GM21619 (cell line): ENCODE data around the gene SHB.

Source experiments
- ATAC-seq: cut with Tn5 transposase; IDR thresholded peaks from one replicate; pipeline ENCODE4 v1.9.1; 2021; ENCODE audit not compliant: unreplicated experiment

The SHB gene

DNA sequence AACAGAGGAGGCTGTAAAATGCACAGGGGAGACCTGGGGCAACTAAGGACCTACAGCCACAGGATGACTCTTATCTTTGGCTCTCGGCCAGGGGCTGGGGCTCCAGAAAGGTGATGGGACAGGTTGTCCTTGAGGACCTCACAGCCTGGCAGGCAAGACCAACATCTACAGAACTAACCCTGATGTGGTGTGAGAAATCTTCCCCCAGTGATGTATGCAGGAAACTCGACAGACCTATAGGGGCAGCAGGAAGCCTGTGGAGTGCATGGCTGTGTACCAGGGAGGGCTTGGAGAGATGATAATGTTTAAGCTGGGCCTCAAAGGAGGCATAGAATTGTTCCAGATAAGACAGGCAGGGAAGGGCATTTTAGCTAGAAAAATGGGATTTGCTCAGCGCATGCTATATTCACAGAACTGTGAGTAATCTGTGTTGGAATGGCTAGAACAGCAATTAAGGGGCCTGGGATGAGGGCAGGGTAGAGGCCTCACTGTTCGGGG lies 96.6 kb downstream of the SHB start:
- ATAC-seq, result no peak

DNA sequence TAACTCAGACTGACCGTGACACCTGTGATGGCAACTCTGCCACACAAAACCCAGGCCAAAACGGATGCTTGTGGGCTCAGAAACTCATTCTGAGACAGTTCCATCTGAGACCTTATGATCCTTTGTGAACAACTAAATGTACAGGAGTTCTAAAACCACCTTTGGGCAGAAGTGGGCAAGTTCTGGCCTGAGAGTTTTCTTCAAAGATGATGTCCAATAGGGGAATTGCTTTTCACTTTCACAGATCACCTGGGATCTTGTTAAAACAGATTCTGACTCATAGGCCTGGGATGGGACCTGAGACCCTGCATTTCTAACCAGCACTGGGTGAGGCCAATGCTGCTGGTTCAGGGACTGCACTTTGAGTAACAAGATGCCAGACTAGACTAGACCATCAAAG lies 97.3 kb downstream of the SHB start:
- no peak for ATAC-seq

DNA sequence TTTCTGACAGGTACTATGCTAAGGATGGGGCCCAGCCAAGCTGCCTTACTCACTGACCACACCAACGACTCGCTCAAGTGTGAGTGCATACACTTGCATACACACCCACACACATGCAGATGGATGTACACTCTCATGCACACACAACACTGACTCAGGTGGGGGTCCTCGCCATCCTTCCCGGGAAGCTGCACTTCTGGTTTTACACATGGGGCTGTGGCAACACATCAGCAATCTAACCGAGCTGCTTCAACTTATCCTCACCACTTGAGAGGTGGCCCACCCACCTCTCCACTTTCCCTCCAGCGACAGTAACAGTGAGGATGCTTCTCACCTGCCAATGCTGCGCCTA lies 97.9 kb downstream of the SHB start:
- no peak for ATAC-seq

DNA sequence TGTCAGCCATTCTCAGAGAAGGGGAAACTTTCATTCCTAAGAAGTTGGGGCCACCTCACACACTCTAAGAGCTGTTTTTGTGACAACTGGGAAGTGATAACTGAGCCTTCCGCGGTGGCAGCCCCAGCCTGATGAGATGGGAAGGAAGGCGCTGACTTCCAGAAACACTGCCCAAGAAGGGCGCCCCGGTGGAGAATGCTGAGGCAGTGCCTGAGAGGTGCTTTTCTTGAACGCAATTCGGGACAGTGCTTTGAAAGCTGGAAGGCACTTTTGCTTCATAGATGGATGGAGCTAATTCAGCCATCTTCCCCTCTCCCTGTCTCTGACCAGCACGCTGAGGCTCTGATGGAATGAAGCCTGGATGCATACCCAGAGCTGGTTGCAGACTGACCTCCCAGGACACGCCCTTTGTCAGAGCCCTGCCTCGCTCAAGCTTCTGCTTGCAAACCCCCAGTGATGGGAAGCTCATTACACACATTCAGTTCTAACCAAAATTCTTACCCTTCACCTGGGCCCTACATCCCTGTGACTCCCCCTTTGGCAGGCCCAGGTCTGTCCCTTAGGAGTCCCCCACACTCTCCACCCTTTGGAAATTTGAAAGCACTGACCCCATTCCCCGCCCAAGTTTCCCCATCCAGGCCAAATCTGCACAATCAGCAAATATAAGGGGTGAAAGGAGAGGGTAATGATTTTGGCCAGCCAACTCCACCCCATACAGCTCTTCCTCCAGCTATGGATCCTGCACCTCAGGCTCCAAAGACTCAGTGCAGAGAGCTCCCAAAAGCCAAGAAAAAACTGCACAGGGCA lies 98.5 kb downstream of the SHB start:
- ATAC-seq, result no peak

DNA sequence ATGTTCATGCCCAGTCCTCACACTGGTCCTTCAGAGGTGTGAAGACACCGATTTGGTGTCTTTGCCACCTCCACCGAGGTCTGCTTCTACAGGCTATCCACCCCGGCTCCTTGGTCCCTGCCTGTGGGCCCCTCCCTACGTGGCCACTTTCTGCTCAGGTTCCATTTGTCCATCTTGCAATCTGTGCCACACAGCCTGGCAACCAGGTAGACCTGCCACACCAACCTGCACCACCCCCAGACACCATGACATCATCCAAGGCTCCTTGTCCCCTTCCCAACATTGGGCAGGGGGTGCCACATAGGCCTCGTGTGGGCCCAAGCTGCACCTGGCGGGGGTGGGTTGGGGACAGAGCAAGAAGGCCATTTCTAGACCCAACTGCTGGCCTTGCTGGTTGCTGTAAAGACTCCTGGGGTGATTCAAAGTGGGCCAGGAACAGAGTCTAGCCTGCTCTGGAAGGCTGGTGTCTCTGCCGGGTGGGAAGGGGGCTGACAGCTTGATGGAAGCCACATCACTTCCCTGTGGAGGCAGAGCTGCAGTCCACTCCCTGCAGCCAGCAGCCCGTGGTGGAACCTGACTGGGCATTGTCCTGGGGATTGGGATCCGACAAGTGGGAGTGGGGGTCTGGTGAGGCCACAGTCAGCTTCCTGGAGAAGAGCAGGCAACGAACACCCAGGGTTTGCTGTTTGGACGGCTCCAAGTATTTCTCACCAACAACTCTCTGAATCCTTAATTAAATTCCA lies 99.3 kb downstream of the SHB start:
- ATAC-seq, result no peak

DNA sequence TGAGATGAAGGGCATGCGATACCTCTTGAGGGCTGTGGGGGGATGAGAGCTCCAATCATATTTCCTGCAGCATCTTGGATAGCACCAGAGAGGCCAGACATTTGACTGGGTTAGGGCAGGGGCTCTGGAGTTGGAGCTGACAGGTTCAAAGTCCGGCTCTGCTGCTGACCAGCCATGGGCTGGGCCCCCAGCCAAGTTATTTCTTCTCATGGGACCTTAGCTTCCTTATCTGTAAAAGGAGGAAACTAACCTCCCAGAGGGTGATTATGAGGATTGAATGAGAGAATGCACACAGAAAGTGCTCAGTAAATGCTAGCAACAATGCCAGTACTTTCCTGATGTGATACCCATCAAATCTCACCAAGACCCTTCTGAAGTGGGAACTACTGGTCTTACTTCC lies 99.9 kb downstream of the SHB start:
- ATAC-seq, result no peak

DNA sequence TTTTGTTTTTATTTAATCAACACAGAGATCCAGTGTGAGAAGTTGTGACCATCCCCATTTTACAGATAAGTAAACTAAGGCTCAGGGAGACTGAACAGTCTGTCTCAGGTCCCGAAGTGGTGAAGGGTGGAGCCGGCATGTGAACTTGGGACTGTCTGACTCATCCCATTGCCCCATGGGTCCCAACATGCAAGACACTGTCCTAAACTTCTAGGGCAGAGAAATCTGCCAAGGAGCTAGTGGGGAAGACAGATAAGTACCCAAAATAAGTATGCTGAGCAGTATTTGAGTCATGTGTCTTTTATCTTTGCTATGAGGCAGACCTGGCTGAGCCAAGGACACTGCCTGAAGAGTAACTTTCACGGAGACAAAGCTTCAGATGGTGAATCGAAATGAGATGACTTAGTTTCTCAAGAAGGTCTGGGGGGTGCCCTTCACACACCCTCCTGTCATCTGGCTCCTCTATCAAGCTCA lies 100.8 kb downstream of the SHB start:
- no peak for ATAC-seq

DNA sequence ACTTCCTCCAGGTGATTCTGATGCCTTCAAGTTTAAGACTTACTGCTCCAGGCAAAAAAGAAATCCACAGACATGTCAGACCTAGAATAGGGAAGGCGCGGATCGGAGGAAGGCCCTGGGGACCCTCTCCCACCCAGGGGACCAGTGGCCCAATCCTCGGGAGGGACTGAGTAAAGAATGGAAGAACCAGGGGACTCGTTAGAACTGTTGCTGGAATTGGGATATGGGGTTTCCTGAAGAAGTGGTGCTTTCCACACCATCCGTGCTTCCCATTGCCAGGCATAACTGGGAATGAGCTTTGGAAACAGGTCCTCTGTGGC lies 101.3 kb downstream of the SHB start:
- no peak for ATAC-seq

DNA sequence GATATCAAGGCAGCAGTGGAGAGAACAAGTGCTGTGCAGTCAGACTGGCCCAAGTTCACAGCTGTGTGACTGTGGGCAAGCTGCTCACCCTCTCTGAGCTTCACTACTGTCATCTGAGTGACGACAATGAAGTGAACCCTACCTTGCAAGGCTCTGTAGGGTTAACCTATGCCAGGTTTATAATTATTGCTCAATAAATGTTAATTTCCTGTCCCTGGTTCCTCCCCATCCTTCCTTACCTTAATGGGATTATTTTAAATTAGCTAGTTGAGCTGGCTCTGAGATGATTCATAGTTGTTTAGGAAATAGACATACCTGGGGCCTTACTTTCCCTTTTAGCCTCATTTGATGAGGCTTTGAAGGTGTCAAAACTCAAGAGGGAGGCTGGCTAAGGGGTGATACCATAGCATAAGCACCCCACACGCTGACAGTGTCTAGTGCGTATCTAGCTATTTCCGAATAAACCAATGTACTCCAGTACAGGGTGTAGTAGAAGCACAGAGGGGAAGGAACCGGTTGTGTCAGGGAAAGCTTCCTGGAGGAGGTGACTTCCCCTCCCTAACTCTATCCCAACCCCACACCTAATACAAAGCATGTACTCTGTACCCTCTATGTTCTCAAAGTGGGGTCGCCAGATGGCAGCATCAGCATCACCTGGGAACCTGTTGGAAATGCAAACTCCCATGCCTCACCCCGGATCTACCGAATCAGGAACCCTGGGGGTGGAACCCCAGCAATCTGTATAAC lies 101.8 kb downstream of the SHB start:
- ATAC-seq, result no peak

DNA sequence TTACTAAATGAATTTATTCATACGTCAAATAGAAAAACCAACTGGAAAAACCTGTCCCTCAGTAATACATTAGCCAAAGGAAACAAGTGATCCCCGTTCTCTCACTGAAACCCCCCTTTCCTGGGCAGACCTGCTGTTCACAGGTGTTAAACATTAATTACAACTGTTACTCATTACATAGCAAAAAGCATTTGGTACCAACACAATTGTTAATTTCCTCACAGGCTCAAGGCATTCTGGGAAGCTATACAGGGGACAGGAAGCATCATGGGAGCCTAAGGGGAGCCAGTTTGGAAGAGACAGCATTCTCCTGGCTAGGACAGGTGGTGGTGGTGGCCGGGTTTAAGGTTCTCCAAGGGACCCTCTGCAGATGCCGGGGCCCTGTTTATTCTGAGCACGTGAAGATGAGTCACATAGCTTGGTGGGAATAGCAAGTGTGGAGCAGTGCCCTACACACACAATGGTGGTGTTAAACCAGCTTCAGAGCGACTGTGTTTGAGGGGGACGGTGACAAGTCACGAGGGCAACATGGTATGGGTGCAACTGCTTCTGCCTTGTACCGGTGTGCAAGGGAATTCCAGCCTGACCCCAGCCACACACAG lies 102.5 kb downstream of the SHB start:
- ATAC-seq, result peak; percentile 49

DNA sequence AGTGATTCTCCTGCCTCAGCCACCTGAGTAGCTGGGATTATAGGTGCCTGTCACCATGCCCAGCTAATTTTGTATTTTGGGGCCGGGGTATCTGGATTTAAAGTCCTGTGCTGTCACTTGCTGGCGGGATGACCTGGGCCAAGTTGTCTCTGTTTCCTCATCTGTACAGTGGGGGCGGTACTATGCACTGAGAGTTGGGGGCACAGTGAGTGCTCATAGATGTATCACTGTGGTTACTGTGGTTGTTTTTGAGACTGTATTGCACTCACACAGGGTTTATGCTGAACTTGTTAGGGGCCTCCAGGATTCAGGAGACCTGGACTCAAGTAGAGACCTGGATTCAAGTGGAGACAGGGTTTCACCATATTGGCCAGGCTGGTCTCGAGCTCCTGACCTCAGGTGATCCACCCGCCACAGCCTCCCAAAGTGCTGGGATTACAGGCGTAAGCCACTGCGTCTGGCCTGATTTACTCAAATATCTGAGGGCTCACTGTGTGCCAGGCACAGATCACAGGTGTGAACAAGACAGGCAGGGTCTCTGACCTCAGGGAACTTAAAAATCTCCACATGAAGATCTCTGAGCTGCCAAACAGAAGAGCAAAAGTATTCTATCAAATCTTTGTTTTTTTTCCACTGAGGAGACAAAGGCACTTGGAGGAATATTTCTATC lies 103.2 kb downstream of the SHB start:
- ATAC-seq, result peak; percentile 71

DNA sequence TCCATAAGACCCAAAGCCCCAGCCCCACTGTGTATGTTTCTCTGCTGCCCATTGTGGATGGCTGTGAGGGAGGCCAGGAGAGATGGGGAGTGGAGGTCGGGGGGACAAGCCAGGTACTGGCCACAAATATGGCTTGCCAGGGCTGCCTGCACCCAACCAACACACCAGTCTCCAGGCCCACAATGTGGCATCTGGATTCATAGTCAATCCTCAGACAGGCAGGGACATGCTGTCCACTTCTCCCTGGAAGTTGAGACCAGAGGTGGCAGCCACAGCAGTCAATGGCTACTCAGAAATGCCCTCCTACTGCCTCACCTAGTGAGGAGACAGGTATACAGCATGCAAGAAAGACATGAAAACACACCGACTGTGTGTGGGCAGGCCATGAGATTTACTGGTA lies 103.9 kb downstream of the SHB start:
- ATAC-seq, result no peak

DNA sequence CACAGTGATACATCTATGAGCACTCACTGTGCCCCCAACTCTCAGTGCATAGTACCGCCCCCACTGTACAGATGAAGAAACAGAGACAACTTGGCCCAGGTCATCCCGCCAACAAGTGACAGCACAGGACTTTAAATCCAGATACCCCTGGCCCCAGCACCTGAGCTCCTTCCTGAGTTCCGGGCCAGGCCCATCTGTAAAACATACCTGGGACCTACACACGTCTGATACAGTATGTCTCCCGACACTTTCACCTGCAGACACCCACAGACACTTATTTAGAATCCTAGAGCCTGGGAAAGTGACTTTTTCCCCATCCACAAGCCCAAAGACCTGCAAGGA lies 104.3 kb downstream of the SHB start:
- ATAC-seq, result no peak

DNA sequence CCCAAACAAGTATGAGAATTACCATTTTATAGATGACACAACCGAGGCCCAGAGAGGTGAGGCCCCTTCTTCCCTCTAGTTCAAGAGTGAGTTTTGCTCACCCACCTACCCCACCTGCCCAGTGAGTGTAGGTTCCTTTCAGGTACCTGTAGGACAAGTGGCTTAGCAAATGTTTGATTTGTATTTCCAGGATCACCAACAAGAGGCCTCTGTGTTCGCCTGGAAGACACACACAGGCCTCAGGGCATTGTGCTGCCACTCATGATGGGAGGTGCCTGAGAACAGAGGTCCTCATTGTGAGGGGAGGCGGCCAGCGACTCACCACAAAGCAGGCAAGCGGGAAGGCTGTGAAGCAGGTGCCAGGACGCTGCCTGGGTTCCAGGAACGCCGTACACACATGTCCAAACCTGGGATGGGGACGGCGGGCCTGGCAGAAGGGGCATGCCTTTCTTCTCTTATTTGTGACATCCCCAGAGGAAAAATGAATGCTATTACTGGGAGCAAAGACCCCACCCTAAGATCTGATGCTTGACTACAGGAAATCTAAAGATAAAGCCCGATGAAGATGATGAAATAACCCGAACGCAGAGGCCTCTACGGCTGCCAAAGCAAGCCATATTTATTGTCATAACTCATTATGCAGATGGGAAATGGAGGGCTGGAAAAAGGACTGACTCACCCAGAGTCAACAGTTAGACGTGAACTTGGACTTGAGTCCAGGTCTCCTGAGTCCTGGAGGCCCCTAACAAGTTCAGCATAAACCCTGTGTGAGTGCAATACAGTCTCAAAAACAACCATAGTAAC lies 104.9 kb downstream of the SHB start:
- no peak for ATAC-seq

DNA sequence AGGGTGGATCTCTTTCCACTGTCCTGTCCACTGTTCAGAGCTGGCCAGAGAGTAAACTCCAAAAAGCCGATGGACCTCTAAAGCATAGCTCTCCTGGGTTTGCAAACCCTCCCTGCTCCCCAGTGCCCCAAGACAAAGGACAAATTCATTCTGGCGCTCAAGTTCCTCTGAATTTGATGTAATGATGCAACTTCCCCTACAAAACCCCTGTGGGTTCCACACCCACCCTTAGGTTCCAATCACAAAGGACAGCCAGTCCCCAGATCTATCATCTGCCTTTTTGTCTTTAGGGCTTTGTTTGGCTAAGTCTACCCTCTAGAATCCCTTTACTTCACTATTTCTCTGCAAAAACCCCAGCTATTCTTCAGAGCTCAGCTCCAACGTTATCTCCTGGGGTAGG lies 107.7 kb downstream of the SHB start:
- ATAC-seq, result no peak

DNA sequence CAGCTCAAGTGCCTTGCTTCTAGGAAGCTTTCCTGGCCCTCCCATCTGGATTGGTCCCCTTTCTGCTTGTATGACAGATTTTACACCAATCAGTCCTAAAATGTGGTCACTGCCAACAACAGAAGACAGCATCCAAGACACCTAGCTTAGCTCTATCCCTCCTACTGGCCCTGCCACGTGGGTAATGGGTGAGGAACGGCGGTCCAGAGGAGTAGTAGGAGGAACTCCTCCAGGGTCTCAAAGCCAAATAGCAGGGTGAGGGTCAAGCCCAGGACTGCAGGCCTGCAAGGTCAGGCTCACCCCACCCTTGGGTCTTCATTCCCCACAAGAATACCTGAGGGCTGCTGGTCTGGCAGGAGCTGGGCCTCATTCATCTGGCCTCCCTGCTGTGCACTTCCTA lies 108.4 kb downstream of the SHB start:
- no peak for ATAC-seq

DNA sequence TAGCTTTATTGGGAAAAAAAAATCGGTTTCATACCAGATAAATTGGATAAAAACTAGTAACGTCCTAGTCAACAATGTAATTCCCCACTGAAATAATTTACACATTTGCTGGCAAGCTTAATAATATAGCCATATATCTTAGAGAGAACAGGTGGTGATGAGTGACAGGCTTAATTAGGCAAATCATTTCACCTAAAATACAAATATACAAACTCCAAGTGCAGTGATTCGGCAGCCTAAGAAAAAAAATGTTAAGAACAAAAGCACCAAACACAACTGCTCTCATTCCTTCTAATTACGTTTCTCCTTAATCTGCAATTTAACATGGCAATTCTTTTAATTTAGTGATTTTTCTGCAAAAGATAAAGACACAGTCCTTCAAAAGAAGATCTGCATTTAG lies 109.1 kb downstream of the SHB start:
- no peak for ATAC-seq

DNA sequence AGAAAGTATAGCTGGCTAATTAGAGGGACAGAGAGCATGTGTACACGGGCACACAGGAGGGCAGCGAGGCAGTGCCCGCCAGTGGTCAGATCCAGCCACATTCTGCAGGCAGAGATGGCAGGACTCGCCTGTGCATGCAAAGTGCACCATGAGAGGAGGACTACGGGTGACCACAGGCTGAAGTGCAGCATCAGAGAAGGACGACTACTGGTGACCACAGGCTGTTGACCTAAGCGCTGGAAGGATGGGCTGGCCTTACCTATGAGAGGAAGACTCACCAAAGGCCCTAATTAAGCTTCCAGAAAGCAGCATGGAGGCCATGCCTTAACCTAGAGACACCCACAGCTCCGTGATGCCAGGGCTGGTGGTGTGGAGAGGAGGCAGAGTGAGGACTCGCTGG lies 110.9 kb downstream of the SHB start:
- no peak for ATAC-seq

DNA sequence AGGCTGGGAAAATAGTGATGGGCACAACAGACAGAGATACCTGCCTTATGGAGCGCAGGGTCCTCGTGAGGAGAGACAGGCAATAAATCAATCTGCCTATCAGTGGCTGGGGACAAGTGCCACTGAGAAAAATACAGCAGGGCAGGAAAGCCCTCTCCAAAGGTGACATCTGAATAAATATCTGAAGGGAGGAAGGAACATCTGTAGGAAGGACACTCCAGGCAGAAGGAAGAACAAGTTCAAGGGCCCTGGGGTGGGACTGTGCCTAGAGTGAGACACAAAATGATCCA lies 111.4 kb downstream of the SHB start:
- no peak for ATAC-seq

DNA sequence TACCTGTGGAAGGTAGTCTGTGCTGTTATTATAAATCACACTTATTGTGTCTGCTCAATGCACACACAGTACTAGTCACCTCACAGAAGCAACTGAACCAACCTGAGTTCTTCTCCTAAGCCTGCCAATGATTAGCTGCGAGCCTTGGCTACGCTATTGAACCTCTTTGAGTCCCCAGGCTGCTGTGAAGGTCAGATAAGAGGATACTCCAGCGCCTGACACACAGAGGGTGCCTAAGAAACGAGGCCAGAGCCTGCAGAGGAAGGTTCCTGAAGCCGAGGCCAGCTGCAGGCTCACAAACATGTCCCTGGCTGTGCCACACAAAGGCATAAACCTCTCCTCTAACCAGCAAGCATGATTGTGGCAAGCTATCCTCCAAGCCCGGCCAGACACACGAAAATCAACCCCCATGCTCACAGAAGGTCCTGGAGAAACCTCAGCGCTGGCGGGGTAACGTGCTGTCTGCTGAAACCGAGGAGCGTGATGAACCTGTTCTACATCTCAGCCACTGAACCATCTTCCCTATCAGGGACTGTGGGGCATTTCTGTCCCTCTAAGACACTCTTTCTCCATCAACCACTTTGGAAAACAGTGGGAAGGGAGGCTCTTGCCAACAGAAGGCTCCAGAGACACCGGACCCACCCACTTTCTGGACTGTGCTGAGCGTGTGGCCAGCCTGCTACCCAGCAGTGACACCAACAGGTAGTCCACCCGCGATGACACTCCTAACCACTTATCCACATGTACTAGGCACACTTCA lies 111.9 kb downstream of the SHB start:
- ATAC-seq, result no peak
